ENCODE results near the gene IQCH.
A peak's percentile ranks its signal among the peaks of the same experiment; 100 is the strongest.

IQCH gene

DNA sequence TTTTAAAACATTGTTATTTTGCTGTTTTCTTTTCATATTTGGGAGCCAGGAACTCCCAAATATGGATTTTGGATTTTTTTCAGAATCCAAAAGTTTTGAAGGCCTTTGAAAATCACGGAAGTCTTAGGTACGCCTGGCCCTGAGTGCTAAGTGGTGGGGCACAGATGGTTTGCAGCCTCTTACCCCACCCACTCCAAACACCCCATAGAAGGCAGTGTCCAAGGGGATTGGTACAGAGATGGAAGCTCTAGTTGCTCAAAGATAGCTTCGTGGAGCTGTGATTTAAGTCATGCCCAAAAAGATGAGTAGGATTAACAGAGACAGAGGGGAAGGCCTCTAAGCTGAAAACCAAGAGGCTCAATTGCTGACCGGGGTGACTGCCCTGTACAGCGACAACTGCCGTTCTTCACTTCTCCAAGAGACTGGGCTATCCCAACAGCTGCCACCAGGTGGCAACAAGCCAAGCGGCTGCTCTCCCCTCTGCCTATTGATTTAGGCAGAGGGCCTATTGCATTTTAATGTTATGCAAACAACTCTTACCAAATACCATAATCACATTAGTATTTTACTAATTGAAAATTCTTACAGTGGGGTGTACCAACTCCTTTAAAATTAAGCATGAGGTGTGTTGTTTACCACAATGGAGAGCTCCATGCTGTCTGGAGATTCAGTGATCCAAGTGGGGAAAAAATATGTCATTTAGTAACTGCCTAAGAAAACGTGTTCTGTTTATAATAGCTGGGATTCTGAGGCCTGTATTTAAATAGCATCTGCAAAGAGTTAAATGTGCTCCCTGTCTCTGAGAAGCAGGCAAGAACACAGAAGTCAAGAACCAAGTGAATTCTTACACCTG, 202.3 kb downstream of the IQCH start:
- DNase-seq: no peak

DNA sequence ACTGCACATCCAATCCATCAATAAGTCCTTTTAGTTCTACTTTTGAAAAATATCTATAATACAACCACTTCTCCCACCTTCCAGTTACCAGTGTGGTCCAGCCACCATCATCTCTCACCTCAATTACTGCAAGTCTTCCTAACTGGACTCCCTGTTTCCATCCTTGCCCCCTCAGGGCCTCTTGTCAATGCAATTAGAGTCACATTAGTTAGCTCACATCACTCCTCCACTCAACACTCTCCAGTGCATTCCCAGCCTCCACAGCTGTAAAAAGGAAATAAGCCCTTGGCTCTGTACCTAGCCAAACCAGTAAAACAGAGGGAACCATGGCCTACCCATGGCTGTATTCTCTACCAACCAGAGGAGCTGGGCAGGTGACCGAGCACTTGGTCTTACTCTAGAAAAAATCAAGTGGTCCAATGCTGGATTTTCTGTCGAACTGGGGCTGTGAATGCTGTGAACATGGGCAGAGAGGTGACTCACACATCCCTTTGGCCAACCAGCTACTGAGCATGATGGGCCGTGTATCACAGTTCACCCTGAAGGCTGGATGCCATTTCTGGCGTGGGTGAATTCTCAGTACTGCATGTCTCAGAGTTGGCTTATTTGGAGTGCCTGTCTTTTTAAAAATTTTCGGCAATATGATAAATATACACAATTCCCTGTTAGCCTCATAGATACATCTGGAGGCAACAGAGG, 203.9 kb downstream of the IQCH start:
- no peak for DNase-seq

GRCh38 chr15:67460521-67460920, 205.9 kb downstream of the IQCH start:
- DNase-seq: no peak

- DNase-seq: no peak
Measured at GRCh38 chr15:67461735-67462134, 207.1 kb downstream of the IQCH start.

DNA sequence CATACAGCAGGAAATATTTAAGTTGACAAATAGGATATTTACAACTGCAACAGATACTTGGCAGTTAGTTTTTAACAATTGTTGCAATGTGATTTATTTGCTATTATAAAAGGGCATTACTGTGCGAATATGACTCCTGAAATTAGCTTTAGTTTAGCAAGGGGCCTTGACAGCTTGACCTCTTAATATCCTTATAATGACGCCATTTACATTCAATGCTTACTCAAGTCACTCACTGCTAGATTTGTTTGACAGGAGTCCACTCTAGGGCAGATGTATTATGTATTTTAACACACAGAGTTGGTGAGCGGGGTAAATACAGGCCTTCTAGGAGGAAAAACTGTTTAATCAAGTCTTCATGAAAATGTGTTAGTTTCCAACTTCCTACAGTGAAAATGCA, 208.3 kb downstream of the IQCH start:
- DNase-seq: no peak

DNA sequence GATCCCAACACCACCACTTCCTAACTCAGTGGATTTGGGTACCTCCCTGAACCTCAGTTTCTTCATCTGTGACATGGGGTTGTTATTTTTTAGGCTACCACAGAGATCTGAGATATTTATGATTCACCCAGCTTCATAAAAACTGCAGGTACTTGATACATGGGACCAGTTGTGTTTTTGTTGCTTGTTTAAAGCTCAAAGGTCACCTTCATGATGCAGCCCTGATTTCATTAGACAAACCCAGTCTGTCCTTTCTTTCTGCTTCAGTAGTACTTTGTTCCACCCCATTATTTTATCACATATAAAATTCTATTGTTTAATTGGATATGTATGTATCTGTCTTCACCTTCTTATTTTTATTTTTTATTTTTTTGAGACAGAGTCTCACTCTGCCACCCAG, 208.9 kb downstream of the IQCH start:
- DNase-seq: no peak

DNA sequence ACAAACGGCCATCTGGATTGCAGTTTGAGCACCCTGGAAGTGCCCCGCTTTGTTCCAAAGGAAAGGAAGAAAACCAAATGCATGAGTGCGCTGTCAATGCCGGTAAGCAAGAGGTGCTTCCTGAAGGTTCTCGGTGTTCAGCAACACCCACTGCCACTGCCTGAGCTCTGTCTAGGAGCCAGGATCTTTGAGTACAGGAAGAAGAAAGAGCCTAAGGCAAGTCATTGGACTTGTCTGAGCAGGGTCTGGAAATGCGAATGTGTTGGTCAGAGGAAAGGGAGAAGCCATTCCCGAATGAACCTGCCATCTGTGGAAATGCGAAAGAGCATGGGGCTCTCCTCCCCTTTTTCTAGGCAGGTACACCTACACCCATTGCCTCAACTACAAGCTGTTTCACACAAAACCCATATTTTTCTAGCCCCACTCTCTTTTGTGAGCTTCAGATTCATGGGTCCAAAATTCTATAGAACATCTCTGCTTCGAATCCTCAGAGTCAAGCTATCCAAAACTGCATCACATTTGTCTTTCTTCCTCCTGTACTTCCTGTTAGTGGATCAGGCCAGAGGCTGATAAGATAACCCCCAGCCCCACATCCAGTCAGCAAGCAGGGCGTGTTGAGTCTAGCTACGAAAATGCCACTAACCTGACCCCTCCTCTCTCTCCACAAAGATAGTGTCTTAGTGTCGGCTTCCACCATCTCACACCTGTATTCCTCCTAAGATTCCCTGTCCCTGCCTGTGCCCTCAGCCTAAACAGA, 210.8 kb downstream of the IQCH start:
- DNase-seq: no peak

- DNase-seq: no peak
Measured at GRCh38 chr15:67468416-67468815, 213.8 kb downstream of the IQCH start.

DNA sequence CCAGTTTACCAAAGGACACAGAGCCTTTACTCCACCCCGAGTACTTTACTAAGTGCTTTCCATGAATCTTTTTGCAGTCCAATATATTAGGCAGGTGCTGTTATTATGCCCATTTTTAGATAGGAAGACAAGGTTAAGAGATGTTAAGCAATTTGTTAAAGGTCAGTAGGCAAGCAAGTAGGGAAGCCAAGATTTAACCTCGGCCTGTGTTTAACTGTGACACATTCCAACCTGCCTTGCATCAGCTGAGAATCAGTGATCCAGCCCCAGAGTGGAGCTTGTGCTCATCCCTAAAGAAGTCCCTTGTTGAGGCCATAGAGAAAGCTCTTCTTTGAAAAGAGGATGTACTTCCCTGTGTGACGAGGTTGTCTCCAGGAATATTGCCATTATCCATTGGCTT, 215.1 kb downstream of the IQCH start:
- no peak for DNase-seq

GRCh38 chr15:67472957-67473356, 218.4 kb downstream of the IQCH start:
- DNase-seq: no peak

- no peak for DNase-seq
Measured at GRCh38 chr15:67474405-67475110, 220.0 kb downstream of the IQCH start.

DNA sequence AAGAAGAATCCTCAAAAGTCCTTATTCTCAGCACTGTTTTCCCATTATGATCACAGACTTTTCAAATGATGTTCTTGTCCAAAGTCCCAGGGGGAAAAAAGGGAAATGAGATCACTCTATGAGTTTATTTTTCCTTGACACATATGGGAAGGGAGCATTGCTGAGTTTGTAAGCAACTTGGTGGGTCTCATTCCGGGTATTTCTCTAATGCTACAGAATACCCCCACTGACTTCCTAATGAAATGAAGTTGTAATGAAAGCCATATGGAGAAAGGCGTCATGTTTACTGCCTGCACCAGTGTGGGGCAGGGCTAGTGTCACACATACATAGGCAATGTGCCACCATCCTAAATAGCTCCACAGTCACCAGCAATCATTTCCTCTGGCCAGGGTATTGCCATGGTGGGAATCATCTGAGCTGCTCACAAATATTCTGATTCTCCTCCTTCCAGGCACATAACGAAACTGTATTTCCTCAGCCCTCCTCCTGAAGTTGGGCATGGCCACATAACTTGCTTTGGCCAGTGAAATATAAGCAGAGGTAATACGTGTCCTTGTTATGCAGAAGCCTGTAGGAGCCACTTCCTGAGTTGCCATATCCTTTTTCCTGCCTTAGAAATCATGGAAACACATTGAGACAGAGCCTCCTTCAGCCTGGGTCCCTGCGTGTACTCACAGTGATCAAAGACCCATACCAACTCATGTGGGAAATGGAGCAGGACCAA, 225.4 kb downstream of the IQCH start:
- no peak for DNase-seq

DNA sequence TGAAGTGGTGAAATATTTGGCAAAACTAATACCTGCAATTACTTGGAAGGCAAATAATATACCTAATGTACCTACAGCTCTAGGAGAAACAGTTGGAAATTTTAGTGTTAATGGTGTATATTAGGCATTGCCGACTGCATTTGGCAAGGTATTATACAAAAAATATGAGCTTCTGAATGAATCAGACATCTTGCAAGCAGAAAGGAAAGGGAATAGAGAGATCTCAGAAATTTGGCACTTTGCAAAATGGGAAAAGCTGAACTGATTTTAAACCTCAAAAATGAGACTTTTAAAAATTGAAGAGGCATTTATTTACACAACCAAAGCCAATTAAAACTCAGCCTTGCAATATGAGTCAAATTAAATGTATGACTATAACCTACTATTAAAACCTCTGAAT, 226.2 kb downstream of the IQCH start:
- DNase-seq: no peak

- no peak for DNase-seq
Measured at GRCh38 chr15:67481680-67482079, 227.1 kb downstream of the IQCH start.

- no peak for DNase-seq
Measured at GRCh38 chr15:67495585-67495984, 241.0 kb downstream of the IQCH start.

DNA sequence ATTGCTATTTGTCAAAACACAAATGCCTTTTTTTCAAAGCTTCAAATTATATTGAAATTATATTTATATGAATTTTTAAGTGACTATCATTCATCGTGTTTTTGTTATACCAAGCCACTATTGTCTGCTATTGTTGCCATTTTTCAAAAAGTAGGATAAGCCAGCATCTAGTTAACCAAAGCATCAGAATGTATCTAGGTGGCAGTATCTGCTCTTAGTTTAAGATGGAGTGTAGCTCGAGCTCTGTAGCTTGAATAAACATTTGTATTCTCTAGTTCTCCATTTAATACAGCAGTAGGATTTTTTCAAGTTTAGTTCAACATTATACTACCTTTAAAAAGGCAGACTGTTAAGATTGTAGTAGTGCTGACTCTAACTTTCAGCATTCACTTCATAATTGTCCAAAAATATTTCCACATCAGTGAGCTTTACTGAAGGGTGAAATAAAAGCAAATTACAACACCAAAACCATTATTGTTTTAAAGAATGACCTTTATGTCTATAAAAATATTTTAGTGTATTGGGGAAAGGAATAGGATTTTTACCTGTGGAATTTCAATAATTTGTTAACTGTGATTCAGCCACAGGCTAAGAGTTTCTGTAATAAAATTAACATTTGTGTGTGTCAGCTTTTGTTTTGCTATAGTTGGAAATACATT, 246.7 kb downstream of the IQCH start:
- no peak for DNase-seq

DNA sequence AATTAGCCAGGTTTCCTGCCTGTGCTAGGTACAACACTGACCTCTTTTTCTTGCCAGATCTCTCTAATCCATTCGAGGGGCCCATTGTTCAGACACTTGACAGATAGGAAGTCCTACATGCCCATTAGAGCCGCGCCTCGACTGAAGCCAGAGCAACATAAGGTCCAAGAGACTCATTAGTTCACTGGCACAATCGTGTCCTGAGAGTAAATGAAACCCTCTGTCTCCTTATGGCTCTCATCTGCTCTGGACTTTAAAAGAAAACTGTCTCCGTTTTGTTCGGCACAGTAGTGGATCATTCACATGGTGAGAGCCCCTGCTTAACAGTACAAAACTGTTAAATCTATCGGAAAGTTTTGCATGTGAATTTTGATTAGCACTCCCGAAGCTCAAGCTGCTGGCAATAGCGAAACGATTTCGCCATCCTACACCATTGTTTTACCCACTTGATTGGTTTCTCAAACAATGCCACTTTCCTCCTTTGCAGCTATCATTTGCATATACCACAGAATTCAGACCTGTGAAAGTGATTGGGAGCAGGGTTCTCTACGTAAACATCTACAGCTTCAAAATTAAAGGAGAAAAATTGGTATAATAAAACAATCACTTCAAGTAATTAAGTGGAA, 247.4 kb downstream of the IQCH start:
- DNase-seq: no peak

GRCh38 chr15:67504056-67504455, 249.5 kb downstream of the IQCH start:
- no peak for DNase-seq

- DNase-seq: no peak
Measured at GRCh38 chr15:67504796-67505195, 250.2 kb downstream of the IQCH start.

- peak; percentile 34 for DNase-seq
Measured at GRCh38 chr15:67505675-67506572, 251.3 kb downstream of the IQCH start.
